ENCODE data around the gene CLMN. TPM values are rescaled to one million over a fixed set of nuclear protein-coding genes. Genes with fewer than 3 reads are reported as not detected.

Gene CLMN
- total RNA-seq, 4 donors from 2014 or later: 3.3 to 14.1 (median 5.1) TPM

- no peak for TF ChIP-seq POLR2A (IDR thresholded peaks at IDR 0.05)
- TF ChIP-seq, protein P1, sequence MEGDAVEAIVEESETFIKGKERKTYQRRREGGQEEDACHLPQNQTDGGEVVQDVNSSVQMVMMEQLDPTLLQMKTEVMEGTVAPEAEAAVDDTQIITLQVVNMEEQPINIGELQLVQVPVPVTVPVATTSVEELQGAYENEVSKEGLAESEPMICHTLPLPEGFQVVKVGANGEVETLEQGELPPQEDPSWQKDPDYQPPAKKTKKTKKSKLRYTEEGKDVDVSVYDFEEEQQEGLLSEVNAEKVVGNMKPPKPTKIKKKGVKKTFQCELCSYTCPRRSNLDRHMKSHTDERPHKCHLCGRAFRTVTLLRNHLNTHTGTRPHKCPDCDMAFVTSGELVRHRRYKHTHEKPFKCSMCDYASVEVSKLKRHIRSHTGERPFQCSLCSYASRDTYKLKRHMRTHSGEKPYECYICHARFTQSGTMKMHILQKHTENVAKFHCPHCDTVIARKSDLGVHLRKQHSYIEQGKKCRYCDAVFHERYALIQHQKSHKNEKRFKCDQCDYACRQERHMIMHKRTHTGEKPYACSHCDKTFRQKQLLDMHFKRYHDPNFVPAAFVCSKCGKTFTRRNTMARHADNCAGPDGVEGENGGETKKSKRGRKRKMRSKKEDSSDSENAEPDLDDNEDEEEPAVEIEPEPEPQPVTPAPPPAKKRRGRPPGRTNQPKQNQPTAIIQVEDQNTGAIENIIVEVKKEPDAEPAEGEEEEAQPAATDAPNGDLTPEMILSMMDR (IDR thresholded peaks at IDR 0.05): no peak
- no peaks in the 10 kb centered on the region for H3K36me3 ChIP-seq
- DNase-seq: no peak
- H3K9me3 ChIP-seq: no peaks in the 10 kb centered on the region
- peaks cover 0 to 6% (median 0%) of the 10 kb centered on the region in 3 donors for H3K4me1 ChIP-seq
- H3K4me3 ChIP-seq: no peak overlapping the region
- 67 to 78% methylated on average over 5 to 6 of the region's 6 CpGs for WGBS, 2 donors
- no peak overlapping the region for H3K27ac ChIP-seq
- H3K27me3 ChIP-seq: peaks cover 0 to 18% (median 0%) of the 10 kb centered on the region in 4 donors
- intact Hi-C loops (cut with DNase I): no loop called here
These were observed 14.3 kb upstream of the CLMN start for GRCh38 chr14:95334044-95334443.

DNA sequence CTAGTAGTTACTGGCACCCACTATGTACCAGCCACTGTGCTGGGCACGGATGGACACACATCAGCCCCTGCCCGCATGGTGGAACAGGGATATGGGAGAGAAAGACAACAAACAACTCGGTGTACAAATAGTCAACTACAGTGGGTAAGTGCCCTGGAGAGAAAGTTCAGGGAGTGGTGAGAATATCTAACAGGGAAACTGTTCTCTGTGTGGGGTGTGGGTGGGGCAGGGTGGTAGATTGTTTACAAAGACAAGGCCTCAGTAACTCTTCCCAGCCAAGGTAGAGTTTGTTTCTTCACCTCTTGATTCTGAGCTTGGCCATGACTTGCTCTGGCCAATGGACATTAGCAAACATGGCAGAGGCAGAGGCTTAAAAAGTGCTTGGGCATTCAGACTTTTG is 12.9 kb upstream of the CLMN start:
- intact Hi-C loops (cut with DNase I): no loop called here
- peaks cover 0 to 18% (median 0%) of the 10 kb centered on the region in 4 donors for H3K27me3 ChIP-seq
- WGBS, 2 donors: 67 to 76% methylated on average over 3 of the region's 3 CpGs
- no peak overlapping the region for H3K4me3 ChIP-seq
- H3K4me1 ChIP-seq: peaks cover 0 to 5% (median 0%) of the 10 kb centered on the region in 3 donors
- no peak for TF ChIP-seq POLR2A (IDR thresholded peaks at IDR 0.05)
- TF ChIP-seq, protein P1 (IDR thresholded peaks at IDR 0.05): no peak
- DNase-seq: no peak
- H3K36me3 ChIP-seq: no peaks in the 10 kb centered on the region
- H3K9me3 ChIP-seq: no peaks in the 10 kb centered on the region
- H3K27ac ChIP-seq: no peak overlapping the region

DNA sequence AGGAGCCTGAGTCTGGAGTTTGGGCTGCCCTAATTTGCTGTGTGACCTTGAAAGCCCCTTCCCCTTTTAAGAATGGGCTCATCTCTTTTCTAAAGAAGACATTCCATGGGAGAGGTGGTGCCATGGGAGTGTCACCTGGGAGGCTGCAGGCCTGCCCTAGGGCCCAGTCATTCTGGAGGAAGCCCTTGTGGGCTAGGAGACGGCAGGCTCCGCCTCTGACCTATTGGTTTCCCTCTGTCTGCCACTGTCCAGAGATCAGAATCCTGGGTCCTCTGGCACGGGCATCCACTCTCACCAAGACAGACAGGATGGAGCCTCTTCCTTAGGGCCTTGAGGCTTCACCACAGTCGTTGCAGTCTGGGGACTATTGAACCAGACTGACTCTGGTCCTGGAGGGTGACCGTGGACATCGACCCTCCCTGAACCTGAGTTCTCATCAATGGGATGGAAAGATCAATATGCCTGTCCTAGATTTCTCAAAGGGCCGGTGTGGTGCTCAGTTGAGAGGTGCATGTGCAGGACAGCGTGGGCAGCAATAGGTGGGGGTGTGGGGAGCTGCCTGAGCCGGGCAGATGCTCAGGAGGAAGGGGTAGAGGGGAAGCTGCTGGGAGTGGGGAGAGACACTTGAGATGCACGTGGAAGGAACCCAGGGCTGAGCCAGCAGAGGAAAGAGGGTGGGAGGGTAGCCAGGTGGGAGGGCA is 12.2 kb upstream of the CLMN start:
- intact Hi-C loops (cut with DNase I): no loop called here
- no peaks in the 10 kb centered on the region for H3K9me3 ChIP-seq
- peaks cover 0 to 10% (median 0%) of the 10 kb centered on the region in 4 donors for H3K27me3 ChIP-seq
- no peak for DNase-seq
- peaks cover 0 to 6% (median under 1%) of the 10 kb centered on the region in 3 donors for H3K4me1 ChIP-seq
- no peaks in the 10 kb centered on the region for H3K36me3 ChIP-seq
- TF ChIP-seq POLR2A (IDR thresholded peaks at IDR 0.05): no peak
- TF ChIP-seq, protein P1 (IDR thresholded peaks at IDR 0.05): no peak
- no peak overlapping the region for H3K27ac ChIP-seq
- no peak overlapping the region for H3K4me3 ChIP-seq
- WGBS, 2 donors: 14 to 82% methylated on average over 1 to 8 of the region's 10 CpGs

- Histone ChIP-seq H3K27ac (no peak overlapping the region), H3K4me3 (no peak overlapping the region), H3K36me3 (no peaks in the 10 kb centered on the region), H3K9me3 (no peaks in the 10 kb centered on the region), H3K27me3 (peaks cover 0 to 3% (median 0%) of the 10 kb centered on the region in 4 donors), H3K4me1 (peaks cover 0 to 8% (median 4%) of the 10 kb centered on the region in 3 donors)
- 72 to 73% methylated on average over 15 to 17 of the region's 20 CpGs for WGBS, 2 donors
- intact Hi-C loops (cut with DNase I): no loop called here
- TF ChIP-seq, protein P1 (IDR thresholded peaks at IDR 0.05): no peak
- no peak for TF ChIP-seq POLR2A (IDR thresholded peaks at IDR 0.05)
- DNase-seq: no peak
These were observed 11.1 kb upstream of the CLMN start for GRCh38 chr14:95330591-95331370.

GRCh38 chr14:95329941-95330340 is 10.2 kb upstream of the CLMN start:
- H3K27ac ChIP-seq: no peak overlapping the region
- intact Hi-C loops (cut with DNase I): no loop called here
- no peak for DNase-seq
- no peaks in the 10 kb centered on the region for H3K36me3 ChIP-seq
- peaks cover 0 to 2% (median 0%) of the 10 kb centered on the region in 4 donors for H3K27me3 ChIP-seq
- no peaks in the 10 kb centered on the region for H3K9me3 ChIP-seq
- H3K4me3 ChIP-seq: no peak overlapping the region
- WGBS, 2 donors: 86 to 93% methylated on average over 8 to 9 of the region's 9 CpGs
- TF ChIP-seq POLR2A (IDR thresholded peaks at IDR 0.05): no peak
- TF ChIP-seq, protein P1 (IDR thresholded peaks at IDR 0.05): no peak
- H3K4me1 ChIP-seq: peaks cover 0 to 8% (median 4%) of the 10 kb centered on the region in 3 donors
